ENCODE results near the gene ATF3.

ATF3 gene

DNA sequence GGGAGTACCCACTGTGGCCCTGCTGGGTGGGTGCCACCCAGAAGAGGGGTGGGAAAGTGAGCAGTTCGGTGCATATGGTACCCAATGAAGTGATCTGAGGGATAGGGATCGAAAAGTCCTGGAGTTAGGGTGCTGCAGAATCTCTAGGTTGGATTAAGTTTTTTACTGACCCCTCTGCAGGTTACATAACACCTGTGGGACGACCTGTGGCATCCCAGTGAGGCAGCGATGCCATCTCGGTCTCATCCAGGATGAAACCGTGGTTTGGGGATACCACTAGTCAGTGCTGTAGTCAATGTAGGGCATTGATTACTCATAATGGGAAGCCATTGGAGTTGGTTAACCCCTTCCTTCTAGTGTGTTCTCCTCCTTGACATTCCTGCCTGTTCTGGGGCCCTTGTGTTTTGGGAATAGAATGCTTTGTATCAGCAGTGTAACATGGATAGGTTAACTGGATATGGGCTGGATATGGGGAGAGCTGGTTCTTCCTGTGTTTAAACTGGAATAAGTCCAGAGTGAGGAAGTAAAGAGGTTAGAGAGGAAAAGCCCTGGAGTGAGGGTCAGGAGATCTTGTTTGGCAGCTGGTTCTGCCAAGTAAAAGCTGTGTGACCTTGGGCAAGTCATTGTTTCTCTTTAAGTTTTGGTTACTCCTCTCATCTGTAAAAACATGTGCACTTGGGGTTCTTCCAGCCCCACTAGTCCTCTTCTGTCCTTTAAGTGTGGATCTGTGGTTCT, 42.8 kb upstream of the ATF3 start:
- CTCF ChIA-PET: interaction anchor here (1.6 to 2.8 kb wide), 5 partner anchors 10 to 89 kb away, joined by 3 to 13 read pairs (median 8); no protein-coding TSS in a partner anchor
- POLR2A ChIA-PET: interaction anchor here (1.1 to 2.6 kb wide), 3 partner anchors 42 to 77 kb away, joined by 3 to 24 read pairs (median 5); partner anchors contain the start of gene ATF3
- TF ChIP-seq, protein P1, sequence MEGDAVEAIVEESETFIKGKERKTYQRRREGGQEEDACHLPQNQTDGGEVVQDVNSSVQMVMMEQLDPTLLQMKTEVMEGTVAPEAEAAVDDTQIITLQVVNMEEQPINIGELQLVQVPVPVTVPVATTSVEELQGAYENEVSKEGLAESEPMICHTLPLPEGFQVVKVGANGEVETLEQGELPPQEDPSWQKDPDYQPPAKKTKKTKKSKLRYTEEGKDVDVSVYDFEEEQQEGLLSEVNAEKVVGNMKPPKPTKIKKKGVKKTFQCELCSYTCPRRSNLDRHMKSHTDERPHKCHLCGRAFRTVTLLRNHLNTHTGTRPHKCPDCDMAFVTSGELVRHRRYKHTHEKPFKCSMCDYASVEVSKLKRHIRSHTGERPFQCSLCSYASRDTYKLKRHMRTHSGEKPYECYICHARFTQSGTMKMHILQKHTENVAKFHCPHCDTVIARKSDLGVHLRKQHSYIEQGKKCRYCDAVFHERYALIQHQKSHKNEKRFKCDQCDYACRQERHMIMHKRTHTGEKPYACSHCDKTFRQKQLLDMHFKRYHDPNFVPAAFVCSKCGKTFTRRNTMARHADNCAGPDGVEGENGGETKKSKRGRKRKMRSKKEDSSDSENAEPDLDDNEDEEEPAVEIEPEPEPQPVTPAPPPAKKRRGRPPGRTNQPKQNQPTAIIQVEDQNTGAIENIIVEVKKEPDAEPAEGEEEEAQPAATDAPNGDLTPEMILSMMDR (IDR thresholded peaks at IDR 0.05; ENCODE audit: control extremely low read depth, extremely low read depth, low read depth, missing control alignments): no peak
- no peak for DNase-seq (ENCODE audit: extremely low spot score)

DNA sequence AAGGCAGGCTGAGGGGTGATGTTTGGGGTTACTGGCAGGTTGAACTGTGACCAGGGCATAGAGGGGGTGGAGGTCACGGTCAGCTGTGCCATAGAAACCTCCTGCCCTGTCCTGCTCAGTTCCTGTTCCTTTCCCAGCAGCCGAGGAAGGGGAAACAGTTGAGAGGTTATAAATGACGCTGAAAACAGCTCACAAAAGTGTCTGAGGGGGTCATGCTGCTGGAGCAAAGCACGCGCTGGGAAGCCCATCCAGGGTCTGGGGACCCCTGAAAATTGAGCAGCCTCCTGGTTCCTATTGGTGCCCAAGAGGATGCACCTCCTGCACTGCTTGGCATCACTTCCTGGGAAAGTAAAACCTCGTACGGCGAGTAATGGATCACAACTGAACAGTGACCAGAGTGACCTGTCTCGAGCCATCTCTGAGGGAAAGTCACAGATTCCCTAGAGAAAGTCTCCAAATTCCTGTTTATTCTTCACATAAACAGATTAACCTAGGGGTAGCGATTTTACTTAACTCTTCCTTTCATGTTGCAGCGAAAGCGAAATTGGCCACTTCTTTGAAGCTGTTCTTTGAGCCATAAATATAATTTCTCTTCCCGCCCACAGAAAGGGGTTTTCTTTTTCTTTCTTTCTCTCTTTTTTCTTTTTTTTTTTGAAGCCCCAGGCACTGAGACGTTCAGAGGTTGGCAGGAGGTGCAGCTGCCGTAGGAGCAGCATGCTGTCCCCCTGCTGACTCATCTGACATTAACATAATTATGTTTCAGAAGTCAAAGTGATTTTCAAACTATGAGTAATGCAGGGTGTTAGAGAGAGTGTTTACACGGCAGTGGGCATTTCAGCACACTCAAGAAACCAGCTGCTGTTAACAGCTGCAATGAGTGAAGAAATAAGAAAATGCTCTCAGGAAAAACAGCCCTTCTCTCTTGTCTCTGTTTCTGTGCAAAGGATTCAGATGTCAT, 41.8 kb upstream of the ATF3 start:
- TF ChIP-seq, protein P1 (IDR thresholded peaks at IDR 0.05; ENCODE audit: control extremely low read depth, extremely low read depth, low read depth, missing control alignments): no peak
- POLR2A ChIA-PET: interaction anchor here (0.7 to 2.6 kb wide), 9 partner anchors 8 to 89 kb away, joined by 3 to 24 read pairs (median 4); partner anchors contain the start of gene ATF3
- CTCF ChIA-PET: interaction anchor here (0.8 to 2.8 kb wide), 14 partner anchors 8 to 131 kb away, joined by 3 to 13 read pairs (median 5); no protein-coding TSS in a partner anchor
- DNase-seq (ENCODE audit: extremely low spot score): peak; percentile 88

DNA sequence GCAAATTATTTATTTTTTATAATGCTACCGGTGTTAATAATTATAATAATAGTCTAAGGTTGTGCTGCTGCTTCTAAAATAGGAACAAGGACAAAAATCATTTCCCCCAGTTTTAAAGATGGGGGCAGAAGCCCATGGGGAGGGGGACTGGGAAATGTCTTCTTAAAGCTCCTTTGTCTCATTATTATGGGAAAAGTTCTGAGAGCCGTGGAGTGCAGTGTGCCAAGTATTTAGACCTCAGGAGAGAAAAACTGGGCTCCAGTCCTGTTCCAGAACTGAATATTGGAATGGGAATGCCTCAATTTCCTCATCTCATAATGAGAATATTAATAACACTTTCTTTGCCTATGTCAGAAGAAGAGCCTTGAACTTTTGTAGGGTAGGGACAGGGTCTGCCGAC, 40.9 kb upstream of the ATF3 start:
- TF ChIP-seq, protein P1 (IDR thresholded peaks at IDR 0.05; ENCODE audit: control extremely low read depth, extremely low read depth, low read depth, missing control alignments): no peak
- DNase-seq (ENCODE audit: extremely low spot score): no peak
- ChIA-PET POLR2A (interaction anchor here (0.9 to 2.6 kb wide), 5 partner anchors 9 to 90 kb away, joined by 4 to 24 read pairs (median 4); partner anchors contain the start of gene ATF3), CTCF (interaction anchor here (0.8 to 2.8 kb wide), 14 partner anchors 9 to 130 kb away, joined by 3 to 13 read pairs (median 5); no protein-coding TSS in a partner anchor)

DNA sequence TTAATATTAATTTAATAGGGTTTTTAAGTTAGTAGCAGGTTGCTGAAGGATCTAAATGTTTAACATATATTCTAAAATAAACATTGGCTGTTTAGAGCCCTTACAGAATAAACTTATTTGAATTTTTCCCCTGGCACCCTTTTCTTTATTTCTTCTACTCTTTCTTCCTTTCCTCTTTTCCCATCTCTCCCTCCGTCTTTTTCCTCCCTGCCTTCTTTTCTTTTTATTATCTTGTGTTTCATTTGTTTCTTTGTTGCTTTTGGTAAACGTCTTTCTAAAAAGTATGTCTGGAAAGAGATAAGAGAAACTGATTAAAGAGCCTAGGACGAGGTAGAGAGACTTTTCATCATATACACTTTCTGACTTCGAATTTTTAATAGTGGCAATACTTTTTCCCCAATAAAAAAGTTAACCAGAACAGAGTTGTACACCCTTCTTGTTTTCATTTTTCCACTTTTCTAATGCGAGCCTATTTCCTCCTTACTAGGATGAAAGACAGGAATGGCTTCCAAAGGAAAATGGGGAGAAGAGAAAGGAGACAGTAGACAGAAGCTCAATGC, 39.5 kb upstream of the ATF3 start:
- ChIA-PET CTCF (interaction anchor here (1.9 to 2.2 kb wide), 2 partner anchors 15 to 20 kb away, joined by 6 to 7 read pairs; no protein-coding TSS in a partner anchor), POLR2A (interaction anchor here (1.0 kb wide), 1 partner anchor 39 kb away, joined by 3 read pairs; the partner anchor contains the start of gene ATF3)
- TF ChIP-seq, protein P1 (IDR thresholded peaks at IDR 0.05; ENCODE audit: control extremely low read depth, extremely low read depth, low read depth, missing control alignments): no peak
- no peak for DNase-seq (ENCODE audit: extremely low spot score)

DNA sequence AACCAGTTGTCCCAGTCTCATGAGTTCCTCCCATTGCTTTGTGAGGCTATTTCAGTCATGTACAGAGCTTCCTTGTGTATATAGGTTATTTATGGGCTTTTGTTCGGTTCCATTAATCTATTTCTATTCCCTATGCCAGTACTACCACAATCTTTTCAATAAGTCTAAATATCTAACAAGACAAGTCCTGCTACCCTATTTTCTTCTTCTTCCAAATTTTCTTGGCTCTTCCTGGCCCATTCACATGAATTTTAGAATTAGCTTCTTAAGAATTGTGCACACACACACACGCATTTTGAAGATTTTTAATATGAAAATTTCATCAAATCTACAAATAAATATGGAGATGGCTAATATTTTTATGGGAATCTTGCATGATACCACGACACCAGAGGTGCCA, 33.8 kb upstream of the ATF3 start:
- TF ChIP-seq, protein P1 (IDR thresholded peaks at IDR 0.05; ENCODE audit: control extremely low read depth, extremely low read depth, low read depth, missing control alignments): no peak
- ChIA-PET CTCF (interaction anchor here (1.1 to 2.7 kb wide), 5 partner anchors 8 to 22 kb away, joined by 3 to 11 read pairs (median 3); no protein-coding TSS in a partner anchor), POLR2A (no interaction called here)
- DNase-seq (ENCODE audit: extremely low spot score): no peak

Data from GM10248 (cell line).